Fibroblast of lung (primary cell): Measurements from ENCODE around the gene MPL.

ENCODE experiments used
- EZH2 ChIP-seq: IDR thresholded peaks from 2 replicates; pipeline ENCODE4 v1.5.1; 2012; ENCODE audit warnings: low read length, control low read depth, mild to moderate bottlenecking; ENCODE audit errors: missing control alignments
- TF ChIP-seq, protein P1 (sequence below), 2 donors: IDR thresholded peaks in 1 of 2; conservative IDR thresholded peaks in 1 of 2; 1 replicate in 1 of 2; 2 replicates in 1 of 2; pipeline ENCODE4 v1.5.1; 2011 to 2012; ENCODE audit warnings: low read length in 2 of 2, control low read depth in 1 of 2, inconsistent platforms in 1 of 2, low read depth in 1 of 2, mild to moderate bottlenecking in 1 of 2

GRCh38 chr1:43303471-43304313 lies 33.9 kb upstream of the MPL start:
- TF ChIP-seq, protein P1, sequence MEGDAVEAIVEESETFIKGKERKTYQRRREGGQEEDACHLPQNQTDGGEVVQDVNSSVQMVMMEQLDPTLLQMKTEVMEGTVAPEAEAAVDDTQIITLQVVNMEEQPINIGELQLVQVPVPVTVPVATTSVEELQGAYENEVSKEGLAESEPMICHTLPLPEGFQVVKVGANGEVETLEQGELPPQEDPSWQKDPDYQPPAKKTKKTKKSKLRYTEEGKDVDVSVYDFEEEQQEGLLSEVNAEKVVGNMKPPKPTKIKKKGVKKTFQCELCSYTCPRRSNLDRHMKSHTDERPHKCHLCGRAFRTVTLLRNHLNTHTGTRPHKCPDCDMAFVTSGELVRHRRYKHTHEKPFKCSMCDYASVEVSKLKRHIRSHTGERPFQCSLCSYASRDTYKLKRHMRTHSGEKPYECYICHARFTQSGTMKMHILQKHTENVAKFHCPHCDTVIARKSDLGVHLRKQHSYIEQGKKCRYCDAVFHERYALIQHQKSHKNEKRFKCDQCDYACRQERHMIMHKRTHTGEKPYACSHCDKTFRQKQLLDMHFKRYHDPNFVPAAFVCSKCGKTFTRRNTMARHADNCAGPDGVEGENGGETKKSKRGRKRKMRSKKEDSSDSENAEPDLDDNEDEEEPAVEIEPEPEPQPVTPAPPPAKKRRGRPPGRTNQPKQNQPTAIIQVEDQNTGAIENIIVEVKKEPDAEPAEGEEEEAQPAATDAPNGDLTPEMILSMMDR (conservative IDR thresholded peaks at IDR 0.05 in 1 of 2, IDR thresholded peaks at IDR 0.05 in 1 of 2; ENCODE audit: low read depth in 1 of 2, low read length in 2 of 2), result no peak
- no peak for TF ChIP-seq EZH2
